ENCODE results near the gene FAM184B.

DNA sequence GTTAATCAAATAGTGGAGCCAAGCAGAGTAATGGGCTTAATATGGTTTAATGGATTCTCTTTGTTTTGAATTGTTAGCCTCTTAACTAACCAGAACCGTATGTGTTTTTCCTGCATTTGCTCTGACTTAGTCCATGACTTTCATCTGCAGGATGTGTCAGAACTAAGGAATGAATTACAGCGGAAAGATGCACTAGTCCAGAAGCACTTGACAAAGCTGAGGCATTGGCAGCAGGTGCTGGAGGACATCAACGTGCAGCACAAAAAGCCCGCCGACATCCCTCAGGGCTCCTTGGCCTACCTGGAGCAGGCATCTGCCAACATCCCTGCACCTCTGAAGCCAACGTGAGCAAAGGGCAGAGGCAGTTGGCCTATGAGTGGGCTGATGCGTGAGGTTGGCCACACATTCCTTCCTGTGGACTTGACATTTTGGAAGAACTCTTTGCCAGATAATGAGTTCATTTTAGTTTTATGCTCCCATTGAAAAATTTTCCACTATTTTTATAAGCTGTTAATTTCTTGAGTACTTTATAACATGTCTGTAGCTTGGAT, 157.9 kb downstream of the FAM184B start:
- TF ChIP-seq POLR2AphosphoS5 (IDR thresholded peaks at IDR 0.05; ENCODE audit: borderline replicate concordance, low read depth, low read length) (no peak), EZH2 (IDR thresholded peaks at IDR 0.05) (no peak)

All from SK-N-MC (cell line).